HG02571 (cell line): ENCODE measurements around the gene TOP2A.

Experiments
- ATAC-seq: cut with Tn5 transposase; IDR thresholded peaks from one replicate; pipeline ENCODE4 v1.9.1; 2021; ENCODE audit warnings: mild to moderate bottlenecking, moderate library complexity; ENCODE audit not compliant: unreplicated experiment

TOP2A gene

GRCh38 chr17:40453881-40454612 is 36.4 kb upstream of the TOP2A start:
- ATAC-seq = no peak

DNA sequence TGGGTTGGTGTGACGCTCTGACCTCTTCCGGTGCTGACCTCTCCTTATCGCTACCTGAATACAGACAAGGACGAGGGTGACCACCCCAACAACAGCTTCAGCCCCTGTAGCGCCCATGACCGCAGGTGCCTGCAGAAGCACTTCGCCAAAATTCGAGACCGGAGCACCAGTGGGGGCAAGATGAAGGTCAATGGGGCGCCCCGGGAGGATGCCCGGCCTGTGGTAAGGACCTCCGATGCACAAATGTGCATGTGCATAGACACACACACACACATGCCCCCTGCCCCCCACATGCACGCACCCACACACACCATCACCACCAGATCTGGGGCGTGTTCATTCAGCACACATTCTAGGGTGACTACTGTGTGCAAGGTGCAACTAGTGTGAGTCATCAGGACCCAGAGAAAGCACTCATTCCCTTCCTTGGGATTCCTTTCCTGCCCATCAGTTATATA is 35.3 kb upstream of the TOP2A start:
- ATAC-seq = no peak

GRCh38 chr17:40452216-40452787 is 34.6 kb upstream of the TOP2A start:
- ATAC-seq = no peak

- ATAC-seq = no peak
These were observed 33.7 kb upstream of the TOP2A start for GRCh38 chr17:40451420-40451819.

- ATAC-seq = no peak
These were observed 32.5 kb upstream of the TOP2A start for GRCh38 chr17:40450175-40450574.

DNA sequence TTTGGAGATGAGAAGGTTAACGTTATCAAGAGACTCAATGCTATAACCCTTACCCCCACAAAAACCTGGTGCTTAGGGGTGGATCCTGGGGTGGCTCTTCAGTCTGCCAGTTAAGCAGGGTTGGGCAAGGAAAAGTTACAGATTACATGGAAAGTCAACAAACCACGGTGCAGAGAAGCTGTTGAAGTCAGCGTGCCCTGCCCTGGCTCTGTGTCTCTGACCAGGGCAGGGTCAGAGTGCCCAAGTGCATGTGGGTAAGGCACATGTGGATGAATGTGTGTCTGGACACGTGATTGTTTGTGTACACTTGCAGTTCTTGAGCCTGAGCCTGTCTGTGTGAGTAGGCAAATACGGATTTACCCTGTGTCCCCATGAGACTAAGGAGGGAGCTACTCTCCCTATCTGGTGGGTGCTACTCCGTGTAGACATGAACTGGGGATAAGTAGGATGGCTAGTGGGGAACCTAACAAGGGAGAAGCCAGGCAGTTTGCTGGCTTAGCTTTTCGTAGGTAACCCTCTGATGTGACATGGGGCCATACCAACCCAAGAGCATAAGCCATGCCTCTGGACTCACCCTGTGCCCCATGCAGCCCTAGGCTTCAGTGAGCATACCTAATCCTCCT is 31.1 kb upstream of the TOP2A start:
- no peak for ATAC-seq

GRCh38 chr17:40448213-40448638 is 30.5 kb upstream of the TOP2A start:
- no peak for ATAC-seq

GRCh38 chr17:40447806-40448205 is 30.1 kb upstream of the TOP2A start:
- no peak for ATAC-seq

GRCh38 chr17:40447148-40447644 is 29.5 kb upstream of the TOP2A start:
- no peak for ATAC-seq

GRCh38 chr17:40445751-40446468 is 28.2 kb upstream of the TOP2A start:
- ATAC-seq = no peak

DNA sequence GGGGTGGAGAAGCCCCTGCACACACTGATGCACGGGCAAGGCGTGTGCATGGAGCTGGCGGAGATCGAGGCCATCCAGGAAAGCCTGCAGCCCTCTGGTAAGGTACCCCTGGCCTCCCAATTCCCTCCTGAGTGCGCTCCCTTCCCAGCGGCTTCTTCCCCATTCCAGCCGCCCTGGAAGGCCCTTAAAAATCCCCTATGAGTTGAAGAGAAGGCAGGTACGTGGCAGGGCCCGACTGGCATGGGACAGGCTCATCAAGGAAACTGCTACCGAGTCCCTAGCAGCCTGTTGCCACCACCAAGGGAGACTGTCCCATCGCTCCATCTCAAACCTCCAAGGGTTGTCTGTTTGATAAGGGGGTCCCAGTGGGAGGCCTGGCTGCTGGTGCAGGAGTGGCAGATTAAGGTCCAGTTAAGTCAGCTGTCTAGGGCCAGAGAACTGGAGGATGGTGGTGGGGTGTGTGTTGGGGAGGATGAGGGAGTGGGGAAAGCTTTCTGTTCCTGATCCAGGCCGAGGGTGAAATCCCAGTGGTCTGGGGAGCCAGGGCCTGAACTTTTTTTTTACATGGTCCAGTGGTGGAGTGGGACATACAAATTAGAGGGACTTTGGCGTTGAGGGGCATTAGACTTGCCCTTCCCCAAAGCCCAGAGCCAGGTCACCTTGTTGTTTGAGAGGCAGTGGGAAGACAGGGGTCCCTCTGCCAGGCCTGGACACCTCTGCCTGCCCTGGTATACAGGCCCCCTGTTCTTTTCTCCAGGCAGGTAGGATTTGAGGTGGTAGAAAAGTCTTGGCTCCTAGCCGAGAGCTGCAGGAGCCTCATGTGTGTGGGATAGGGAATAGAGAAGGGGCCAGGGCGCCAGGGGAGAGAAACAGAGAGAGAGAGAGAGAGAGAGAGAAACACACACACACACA is 26.5 kb upstream of the TOP2A start:
- no peak for ATAC-seq

DNA sequence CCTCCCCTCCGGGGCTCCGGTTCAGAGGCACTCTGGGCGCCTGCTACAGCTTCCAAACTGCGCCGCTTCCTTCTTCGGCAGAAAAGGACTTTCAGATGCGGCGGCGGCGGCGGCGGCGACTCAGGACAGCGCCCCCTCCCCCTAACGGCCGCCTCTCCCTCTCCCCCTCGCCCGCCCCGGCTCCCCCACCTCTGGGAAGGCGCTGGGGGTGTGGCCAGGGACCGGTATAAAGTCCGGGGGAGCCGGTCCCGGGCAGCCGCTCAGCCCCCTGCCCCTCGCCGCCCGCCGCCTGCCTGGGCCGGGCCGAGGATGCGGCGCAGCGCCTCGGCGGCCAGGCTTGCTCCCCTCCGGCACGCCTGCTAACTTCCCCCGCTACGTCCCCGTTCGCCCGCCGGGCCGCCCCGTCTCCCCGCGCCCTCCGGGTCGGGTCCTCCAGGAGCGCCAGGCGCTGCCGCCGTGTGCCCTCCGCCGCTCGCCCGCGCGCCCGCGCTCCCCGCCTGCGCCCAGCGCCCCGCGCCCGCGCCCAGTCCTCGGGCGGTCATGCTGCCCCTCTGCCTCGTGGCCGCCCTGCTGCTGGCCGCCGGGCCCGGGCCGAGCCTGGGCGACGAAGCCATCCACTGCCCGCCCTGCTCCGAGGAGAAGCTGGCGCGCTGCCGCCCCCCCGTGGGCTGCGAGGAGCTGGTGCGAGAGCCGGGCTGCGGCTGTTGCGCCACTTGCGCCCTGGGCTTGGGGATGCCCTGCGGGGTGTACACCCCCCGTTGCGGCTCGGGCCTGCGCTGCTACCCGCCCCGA is 25.7 kb upstream of the TOP2A start, which contains the start of gene IGFBP4:
TSS of gene IGFBP4 (plus strand) at position 255 of the 792 bp plus-strand sequence. CDS start at position 541, 286 bp downstream.
- ATAC-seq = no peak

DNA sequence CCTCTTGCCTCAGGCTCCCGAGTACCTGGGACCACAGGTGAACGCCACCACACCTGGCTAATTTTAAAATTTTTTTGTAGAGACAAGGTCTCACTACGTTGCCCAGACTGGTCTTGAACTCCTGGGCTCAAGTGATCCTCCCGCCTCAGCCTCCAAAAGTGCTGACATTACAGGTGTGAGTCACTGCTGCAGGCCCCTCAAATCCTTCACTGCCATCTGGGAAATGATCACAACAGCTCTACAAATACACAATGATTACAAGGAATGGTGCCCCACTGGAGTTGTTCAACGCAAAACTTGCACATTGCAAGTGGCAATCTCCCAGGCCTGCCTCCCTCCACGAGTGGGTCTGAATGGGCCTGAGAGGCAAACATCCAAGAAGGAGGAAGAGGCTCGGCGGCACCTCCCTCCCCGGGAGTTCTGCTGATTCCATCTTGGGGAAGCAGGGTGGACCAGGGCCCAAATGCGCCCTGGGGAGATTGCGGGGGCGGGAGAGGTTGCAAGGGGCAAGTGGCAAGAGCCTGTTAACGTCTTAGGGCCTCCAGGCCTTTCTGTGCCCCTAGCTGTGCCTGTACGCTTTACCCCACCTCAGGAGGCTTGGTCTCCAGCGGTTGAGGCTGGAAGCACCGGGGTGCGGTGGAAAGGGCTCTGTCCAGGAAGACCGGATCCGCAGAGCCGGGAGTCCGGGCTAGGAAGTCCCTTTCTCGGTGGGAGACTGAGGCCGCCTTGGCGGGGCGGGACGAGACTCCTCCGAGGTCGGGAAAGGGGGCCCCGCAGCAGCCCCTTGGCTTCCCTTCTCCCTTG is 24.9 kb upstream of the TOP2A start:
- no peak for ATAC-seq

DNA sequence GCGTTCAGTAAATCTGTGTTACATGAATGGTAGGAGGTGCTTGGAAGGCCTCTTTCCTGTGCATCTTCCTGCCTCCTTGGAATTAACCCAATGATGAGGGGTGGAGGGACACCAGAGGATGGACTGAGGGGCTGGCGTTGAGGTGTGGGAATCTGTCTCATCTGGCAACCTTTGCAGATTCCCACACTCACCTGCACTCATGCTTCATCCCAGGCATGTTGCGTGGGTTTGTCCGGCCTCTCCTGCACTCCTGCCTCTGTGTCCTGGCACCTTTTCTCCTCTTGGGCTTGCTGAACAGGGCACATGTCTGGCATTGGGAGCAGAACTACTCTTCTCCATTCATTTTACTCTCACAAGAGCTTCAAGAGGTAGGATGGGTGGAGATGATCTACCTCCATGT is 22.5 kb upstream of the TOP2A start:
- ATAC-seq = no peak

- no peak for ATAC-seq
These were observed 19.5 kb upstream of the TOP2A start for GRCh38 chr17:40437095-40437732.

GRCh38 chr17:40436636-40437035 is 18.9 kb upstream of the TOP2A start:
- no peak for ATAC-seq

GRCh38 chr17:40433551-40434415 is 16.1 kb upstream of the TOP2A start:
- ATAC-seq = no peak
